H7 (cell line): ENCODE data around the gene MOCS3. TPM values are rescaled to one million over a fixed set of nuclear protein-coding genes. Genes with fewer than 3 reads are reported as not detected.
"Not testable (repeated sequence)": the region's sequence is repeated elsewhere in the genome, so short reads cannot be mapped to it uniquely, and the experiment has no call there.

Experiments
- DNase-seq: peaks from one replicate; pipeline ENCODE4 v3.0.0; 2012
- H3K27me3 ChIP-seq: 2 replicates; pipeline ENCODE4 v1.6.0; 2011; ENCODE audit warnings: mild to moderate bottlenecking, low read length; ENCODE audit not compliant: control insufficient read depth, insufficient read depth
- H3K36me3 ChIP-seq: replicated peaks from 2 replicates; pipeline ENCODE4 v1.5.1; 2011; ENCODE audit warnings: low read length; ENCODE audit not compliant: control insufficient read depth, insufficient read depth
- H3K4me3 ChIP-seq: 2 replicates; pipeline ENCODE4 v1.5.1; 2011; ENCODE audit warnings: low read depth, mild to moderate bottlenecking, control low read depth, low read length, moderate library complexity; ENCODE audit not compliant: insufficient read depth
- total RNA-seq: library from RNA; depleted of rRNA; stranded (reverse); fragments of >200 nt; shearing (Covaris generic); gene quantifications from 2 replicates; pipeline ENCODE4 v1.2.3, GENCODE V29; 2014

The MOCS3 gene
- total RNA-seq, 1 experiment from 2014 or later, result 9.3 TPM

GRCh38 chr20:50957276-50957675 is 1.3 kb upstream of the MOCS3 start:
- Histone ChIP-seq H3K4me3 (peak overlapping the region; percentile 96), H3K36me3 (peaks cover 5% of the 10 kb centered on the region), H3K27me3 (no peaks in the 10 kb centered on the region)
- DNase-seq, result no peak

GRCh38 chr20:50957798-50958614 is 612 bp upstream of the MOCS3 start, which contains the start of gene DPM1:
Gene DPM1, minus strand, starts transcription at chr20:50958532. Its CDS starts 9 bp downstream, at chr20:50958523.
- no peaks in the 10 kb centered on the region for H3K27me3 ChIP-seq
- peaks cover 5% of the 10 kb centered on the region for H3K36me3 ChIP-seq
- DNase-seq, result peak; percentile 88
- peak within 1 kb of the TSS; percentile 96 for H3K4me3 ChIP-seq

GRCh38 chr20:50959543-50960126 is 1.0 kb downstream of the MOCS3 start:
- no peak for DNase-seq
- Histone ChIP-seq H3K36me3 (peaks cover 2% of the 10 kb centered on the region; the same call in 1 of the 2 replicates), H3K27me3 (no peaks in the 10 kb centered on the region), H3K4me3 (peak overlapping the region; percentile 96)

- no peaks in the 10 kb centered on the region for H3K27me3 ChIP-seq
- H3K4me3 ChIP-seq, result no peak overlapping the region
- H3K36me3 ChIP-seq, result no peaks in the 10 kb centered on the region
- DNase-seq, result no peak
These were observed 9.0 kb downstream of the MOCS3 start for GRCh38 chr20:50967586-50967985.

GRCh38 chr20:50968289-50968688 is 9.7 kb downstream of the MOCS3 start:
- H3K36me3 ChIP-seq, result no peaks in the 10 kb centered on the region
- no peak overlapping the region for H3K4me3 ChIP-seq
- no peaks in the 10 kb centered on the region for H3K27me3 ChIP-seq
- no peak for DNase-seq

GRCh38 chr20:50969435-50969834 is 10.8 kb downstream of the MOCS3 start:
- DNase-seq, result no peak
- Histone ChIP-seq H3K36me3 (no peaks in the 10 kb centered on the region), H3K4me3 (no peak overlapping the region), H3K27me3 (no peaks in the 10 kb centered on the region)

GRCh38 chr20:50969912-50970311 is 11.3 kb downstream of the MOCS3 start:
- Histone ChIP-seq H3K36me3 (no peaks in the 10 kb centered on the region), H3K27me3 (no peaks in the 10 kb centered on the region), H3K4me3 (no peak overlapping the region)
- no peak for DNase-seq

GRCh38 chr20:50975701-50976330 is 17.2 kb downstream of the MOCS3 start:
- Histone ChIP-seq H3K4me3 (no peak overlapping the region), H3K27me3 (no peaks in the 10 kb centered on the region; the same call in 1 of the 2 replicates), H3K36me3 (no peaks in the 10 kb centered on the region)
- DNase-seq, result no peak

- no peaks in the 10 kb centered on the region for H3K36me3 ChIP-seq
- H3K4me3 ChIP-seq, result no peak overlapping the region
- DNase-seq, result no peak
- H3K27me3 ChIP-seq, result no peaks in the 10 kb centered on the region; the same call in 1 of the 2 replicates
These were observed 18.7 kb downstream of the MOCS3 start for GRCh38 chr20:50977066-50978021.

GRCh38 chr20:50978533-50978932 is 19.9 kb downstream of the MOCS3 start:
- H3K27me3 ChIP-seq, DNase-seq, H3K4me3 ChIP-seq, H3K36me3 ChIP-seq: not testable (repeated sequence)

- no peak for DNase-seq
- no peaks in the 10 kb centered on the region for H3K36me3 ChIP-seq
- H3K4me3 ChIP-seq, result no peak overlapping the region
- no peaks in the 10 kb centered on the region; the same call in 1 of the 2 replicates for H3K27me3 ChIP-seq
These were observed 21.6 kb downstream of the MOCS3 start for GRCh38 chr20:50980071-50980681.

GRCh38 chr20:50980851-50981713 is 22.5 kb downstream of the MOCS3 start:
- H3K27me3 ChIP-seq, result no peaks in the 10 kb centered on the region; the same call in 1 of the 2 replicates
- no peaks in the 10 kb centered on the region for H3K36me3 ChIP-seq
- H3K4me3 ChIP-seq, result no peak overlapping the region
- peak; percentile 91 for DNase-seq

GRCh38 chr20:50981714-50982048 is 23.1 kb downstream of the MOCS3 start:
- Histone ChIP-seq H3K27me3 (no peaks in the 10 kb centered on the region; the same call in 1 of the 2 replicates), H3K36me3 (no peaks in the 10 kb centered on the region), H3K4me3 (no peak overlapping the region)
- no peak for DNase-seq
